ENCODE measurements around the gene PPP1R15A.
"Not testable (repeated sequence)": the region's sequence is repeated elsewhere in the genome, so short reads cannot be mapped to it uniquely, and the experiment has no call there.

The PPP1R15A gene

DNA sequence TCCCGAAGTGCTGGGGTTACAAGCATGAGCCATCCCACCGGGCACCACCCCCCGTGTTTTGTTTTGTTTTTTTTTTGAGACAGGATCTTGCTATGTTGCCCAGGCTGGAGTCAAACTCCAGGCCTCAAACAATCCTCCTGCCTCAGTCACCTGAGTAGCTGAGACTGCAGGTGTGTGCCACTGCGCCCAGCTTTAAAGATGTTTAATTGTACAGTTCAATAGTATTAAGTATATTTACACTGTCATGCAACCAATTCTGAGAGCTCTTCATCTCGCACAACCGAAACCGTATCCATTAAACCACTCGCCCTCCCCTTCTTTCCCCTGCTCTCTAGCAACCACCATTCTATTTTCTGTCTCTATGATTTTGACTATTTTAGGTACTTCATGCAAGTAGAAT lies 43.5 kb downstream of the PPP1R15A start:
- DNase-seq, result no peak

DNA sequence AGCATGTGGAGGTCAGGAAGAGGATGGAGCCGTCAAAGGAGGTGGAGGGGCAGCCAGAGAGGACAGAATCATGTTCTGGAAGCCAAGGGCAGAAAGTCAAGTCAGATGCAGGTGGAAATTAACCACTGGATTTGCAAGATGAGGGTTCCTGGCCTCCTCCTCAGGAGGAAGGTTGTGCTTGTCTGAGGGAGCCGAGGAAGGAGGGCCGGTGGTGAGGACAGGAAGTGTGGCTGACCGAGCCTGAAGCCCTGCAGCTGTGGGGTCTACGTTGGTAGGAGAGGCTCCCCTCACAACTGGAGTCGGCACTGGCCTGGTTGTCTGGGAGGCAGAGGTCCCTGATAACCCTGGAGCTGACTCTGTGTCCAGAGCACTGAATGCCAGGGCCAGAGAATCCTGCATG lies 45.9 kb downstream of the PPP1R15A start:
- no peak for DNase-seq

DNA sequence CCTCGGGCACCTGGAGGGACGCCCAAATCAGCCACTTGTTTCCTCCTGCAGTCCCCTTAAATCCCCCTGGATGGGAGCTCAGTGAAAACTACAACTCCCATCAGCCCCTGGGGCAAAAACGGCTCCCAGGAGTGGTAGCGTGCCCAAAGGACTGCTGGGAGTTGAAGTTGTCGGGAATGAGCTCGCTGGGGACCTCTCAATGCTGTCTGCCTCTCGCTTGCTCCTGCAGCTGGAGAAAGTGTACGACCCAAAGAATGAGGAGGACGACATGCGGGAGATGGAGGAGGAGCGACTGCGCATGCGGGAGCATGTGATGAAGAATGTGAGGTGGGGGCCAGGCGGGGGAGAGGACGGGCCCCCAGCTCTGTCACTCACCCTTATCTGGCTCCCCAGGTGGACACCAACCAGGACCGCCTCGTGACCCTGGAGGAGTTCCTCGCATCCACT lies 46.6 kb downstream of the PPP1R15A start:
- no peak for DNase-seq

DNA sequence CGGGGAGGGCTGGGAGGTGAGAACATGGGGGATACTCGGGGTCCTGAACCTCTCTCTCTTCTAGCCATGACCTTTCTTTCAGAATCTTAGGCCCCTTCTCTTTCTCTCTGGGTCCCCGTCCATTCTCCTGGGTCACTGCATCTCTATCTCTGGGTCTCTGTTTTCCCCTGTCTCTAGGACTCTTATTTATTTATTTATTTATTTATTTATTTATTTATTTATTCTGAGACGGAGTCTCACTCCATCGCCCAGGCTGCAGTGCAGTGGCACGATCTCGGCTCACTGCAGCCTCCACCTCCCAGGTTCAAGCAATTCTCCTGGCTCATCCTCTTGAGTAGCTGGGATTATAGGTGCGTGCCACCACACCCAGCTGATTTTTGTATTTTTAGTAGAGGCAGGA lies 47.0 kb downstream of the PPP1R15A start:
- DNase-seq, result not testable (repeated sequence)

DNA sequence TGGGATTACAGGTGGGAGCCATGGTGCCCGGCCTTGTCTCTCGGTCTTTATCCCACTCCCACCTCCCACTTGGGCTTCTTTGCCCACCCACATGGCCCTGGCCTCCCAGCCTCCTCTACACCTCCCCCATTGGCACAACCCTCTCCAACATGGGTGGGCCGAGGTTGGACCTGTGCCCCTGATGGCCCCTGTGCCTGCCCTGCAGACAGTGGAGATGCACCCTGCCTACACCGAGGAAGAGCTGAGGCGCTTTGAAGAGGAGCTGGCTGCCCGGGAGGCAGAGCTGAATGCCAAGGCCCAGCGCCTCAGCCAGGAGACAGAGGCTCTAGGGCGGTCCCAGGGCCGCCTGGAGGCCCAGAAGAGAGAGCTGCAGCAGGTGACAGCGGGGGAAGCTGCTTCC lies 48.7 kb downstream of the PPP1R15A start:
- no peak for DNase-seq

DNA sequence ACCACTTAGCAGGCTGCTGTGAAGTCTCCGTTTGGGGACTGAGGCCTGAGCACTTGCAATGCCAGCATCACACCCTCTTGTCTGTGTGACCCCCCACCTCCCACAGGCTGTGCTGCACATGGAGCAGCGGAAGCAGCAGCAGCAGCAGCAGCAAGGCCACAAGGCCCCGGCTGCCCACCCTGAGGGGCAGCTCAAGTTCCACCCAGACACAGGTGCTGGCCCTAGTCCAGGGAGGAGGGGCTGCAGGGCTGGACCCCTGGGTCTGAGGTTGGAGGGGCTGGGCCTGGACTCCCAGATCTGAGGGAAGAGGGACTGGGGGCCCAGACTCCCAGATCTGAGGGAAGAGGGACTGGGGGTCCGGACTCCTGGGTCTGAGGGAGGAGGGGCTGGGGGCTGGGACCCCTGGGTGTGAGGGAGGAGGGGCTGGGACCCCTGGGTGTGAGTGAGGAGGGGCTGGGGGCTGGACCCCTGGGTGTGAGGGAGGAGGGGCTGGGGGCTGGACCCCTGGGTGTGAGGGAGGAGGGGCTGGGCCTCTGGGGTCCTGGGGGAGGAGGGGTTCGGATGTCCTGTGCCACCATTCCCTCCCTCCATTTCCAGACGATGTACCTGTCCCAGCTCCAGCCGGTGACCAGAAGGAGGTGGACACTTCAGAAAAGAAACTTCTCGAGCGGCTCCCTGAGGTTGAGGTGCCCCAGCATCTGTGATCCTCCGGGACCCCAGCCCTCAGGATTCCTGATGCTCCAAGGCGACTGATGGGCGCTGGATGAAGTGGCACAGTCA lies 49.7 kb downstream of the PPP1R15A start:
- no peak for DNase-seq

DNA sequence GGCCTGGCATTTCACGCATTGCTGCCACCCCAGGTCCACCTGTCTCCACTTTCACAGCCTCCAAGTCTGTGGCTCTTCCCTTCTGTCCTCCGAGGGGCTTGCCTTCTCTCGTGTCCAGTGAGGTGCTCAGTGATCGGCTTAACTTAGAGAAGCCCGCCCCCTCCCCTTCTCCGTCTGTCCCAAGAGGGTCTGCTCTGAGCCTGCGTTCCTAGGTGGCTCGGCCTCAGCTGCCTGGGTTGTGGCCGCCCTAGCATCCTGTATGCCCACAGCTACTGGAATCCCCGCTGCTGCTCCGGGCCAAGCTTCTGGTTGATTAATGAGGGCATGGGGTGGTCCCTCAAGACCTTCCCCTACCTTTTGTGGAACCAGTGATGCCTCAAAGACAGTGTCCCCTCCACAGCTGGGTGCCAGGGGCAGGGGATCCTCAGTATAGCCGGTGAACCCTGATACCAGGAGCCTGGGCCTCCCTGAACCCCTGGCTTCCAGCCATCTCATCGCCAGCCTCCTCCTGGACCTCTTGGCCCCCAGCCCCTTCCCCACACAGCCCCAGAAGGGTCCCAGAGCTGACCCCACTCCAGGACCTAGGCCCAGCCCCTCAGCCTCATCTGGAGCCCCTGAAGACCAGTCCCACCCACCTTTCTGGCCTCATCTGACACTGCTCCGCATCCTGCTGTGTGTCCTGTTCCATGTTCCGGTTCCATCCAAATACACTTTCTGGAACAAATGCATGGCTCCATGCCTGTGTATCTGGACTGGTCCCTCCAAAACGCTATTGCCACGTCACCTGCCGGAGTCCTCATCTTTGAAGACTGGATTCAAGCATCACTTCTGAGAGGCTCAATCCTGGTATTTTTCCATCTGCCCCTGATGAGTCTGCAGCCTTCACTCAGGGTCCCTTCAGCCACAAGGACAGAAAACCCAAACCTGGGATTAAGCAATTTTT lies 50.6 kb downstream of the PPP1R15A start:
- no peak for DNase-seq

DNA sequence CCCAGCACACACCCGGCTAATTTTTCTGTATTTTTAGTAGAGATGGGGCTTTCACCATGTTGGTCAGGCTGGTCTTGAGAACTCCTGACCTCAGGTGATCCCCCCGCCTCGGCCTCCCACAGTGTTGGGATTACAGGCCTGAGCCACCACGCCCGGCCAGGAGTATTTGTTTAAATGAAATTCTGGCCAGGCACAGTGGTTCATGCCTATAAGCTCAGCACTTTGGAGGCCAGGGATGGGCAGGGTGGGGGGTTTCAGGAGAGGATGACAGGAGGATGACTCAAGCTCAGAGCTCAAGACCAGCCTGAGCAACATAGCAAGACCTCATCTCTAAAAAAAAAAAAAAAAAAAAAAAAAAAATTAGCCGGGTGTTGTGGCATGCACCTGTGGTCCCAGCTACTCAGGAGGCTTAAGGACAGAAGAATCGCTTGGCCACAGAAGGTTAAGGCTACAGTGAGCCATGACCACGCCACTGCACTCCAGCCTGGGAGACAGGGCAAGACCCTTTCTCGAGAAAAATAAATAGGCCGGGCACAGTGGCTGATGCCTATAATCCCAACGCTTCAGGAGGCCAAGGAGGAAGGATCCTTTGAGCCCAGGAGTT lies 53.1 kb downstream of the PPP1R15A start:
- no peak for DNase-seq

Data from activated gamma-delta T cell treated with Interleukin-2 at 50 U/mL for 16 hours (primary cell).